Hepatocyte (in vitro differentiated cells): ENCODE results near the gene SRP72.

Experiments
- CTCF ChIP-seq: fragments of 200-600 bp; sonication (generic); IDR thresholded peaks from 2 replicates; pipeline ENCODE4 v1.5.1; 2016; ENCODE audit warnings: antibody characterized with exemption, mild to moderate bottlenecking; ENCODE audit not compliant: poor library complexity
- EZH2 ChIP-seq: fragments of 200-600 bp; sonication (generic); IDR thresholded peaks from 2 replicates; pipeline ENCODE4 v1.6.1; 2016; ENCODE audit warnings: antibody characterized with exemption, mild to moderate bottlenecking, borderline replicate concordance
- EZH2phosphoT487 ChIP-seq: fragments of 200-600 bp; sonication (generic); IDR thresholded peaks from one replicate; pipeline ENCODE4 v1.6.1; 2018; ENCODE audit warnings: antibody characterized with exemption, mild to moderate bottlenecking, low read depth, moderate library complexity; ENCODE audit not compliant: unreplicated experiment, severe bottlenecking

GRCh38 chr4:56450342-56450741, 17.1 kb upstream of the SRP72 start:
- TF ChIP-seq CTCF (no peak), EZH2 (no peak), EZH2phosphoT487 (no peak)
